Adrenal gland (tissue), 5 donors: ENCODE measurements around the gene ZNF76.

Experiments
- CTCF ChIP-seq, 6 experiments: fragments of 450-650 bp in 4 of 6; fragments of 200-600 bp in 2 of 6; sonication (generic) in 1 of 6; IDR thresholded peaks; 1 replicate in 5 of 6; 2 replicates in 1 of 6; pipeline versions ENCODE4 v1.5.1 to v1.8.0; 2016 to 2021; ENCODE audit warnings: antibody characterized with exemption in 6 of 6, mild to moderate bottlenecking in 2 of 6, moderate library complexity in 1 of 6
- POLR2A ChIP-seq, 2 donors: fragments of 450-650 bp; IDR thresholded peaks; one replicate each; pipeline ENCODE4 v1.6.1; 2017; ENCODE audit warnings: antibody characterized with exemption in 2 of 2, mild to moderate bottlenecking in 2 of 2, moderate library complexity in 1 of 2
- donor health status: DM: no; HTN: no; CAD: no.

- TF ChIP-seq POLR2A (IDR thresholded peaks at IDR 0.05), result no peak
- no peak for TF ChIP-seq CTCF (IDR thresholded peaks at IDR 0.05)
These were observed 30.2 kb upstream of the ZNF76 start for GRCh38 chr6:35229304-35229703.
